ENCODE data around the gene GATAD2A. TPM values are rescaled to one million over a fixed set of nuclear protein-coding genes. Genes with fewer than 3 reads are reported as not detected.

GATAD2A gene
- total RNA-seq, 1 experiment from 2014 or later = 99.6 TPM

- no TSS peak for BruUV-seq (replicated peaks)
- ATAC-seq (no peak), DNase-seq (ENCODE audit: low read depth, low spot score) (no peak)
- ChIA-PET CTCF (no interaction called here), POLR2A (no interaction called here)
- no peaks in the 10 kb centered on the region for H3K4me1 ChIP-seq (ENCODE audit: control insufficient read depth, insufficient read depth, low read length)
- TF ChIP-seq, protein P1, sequence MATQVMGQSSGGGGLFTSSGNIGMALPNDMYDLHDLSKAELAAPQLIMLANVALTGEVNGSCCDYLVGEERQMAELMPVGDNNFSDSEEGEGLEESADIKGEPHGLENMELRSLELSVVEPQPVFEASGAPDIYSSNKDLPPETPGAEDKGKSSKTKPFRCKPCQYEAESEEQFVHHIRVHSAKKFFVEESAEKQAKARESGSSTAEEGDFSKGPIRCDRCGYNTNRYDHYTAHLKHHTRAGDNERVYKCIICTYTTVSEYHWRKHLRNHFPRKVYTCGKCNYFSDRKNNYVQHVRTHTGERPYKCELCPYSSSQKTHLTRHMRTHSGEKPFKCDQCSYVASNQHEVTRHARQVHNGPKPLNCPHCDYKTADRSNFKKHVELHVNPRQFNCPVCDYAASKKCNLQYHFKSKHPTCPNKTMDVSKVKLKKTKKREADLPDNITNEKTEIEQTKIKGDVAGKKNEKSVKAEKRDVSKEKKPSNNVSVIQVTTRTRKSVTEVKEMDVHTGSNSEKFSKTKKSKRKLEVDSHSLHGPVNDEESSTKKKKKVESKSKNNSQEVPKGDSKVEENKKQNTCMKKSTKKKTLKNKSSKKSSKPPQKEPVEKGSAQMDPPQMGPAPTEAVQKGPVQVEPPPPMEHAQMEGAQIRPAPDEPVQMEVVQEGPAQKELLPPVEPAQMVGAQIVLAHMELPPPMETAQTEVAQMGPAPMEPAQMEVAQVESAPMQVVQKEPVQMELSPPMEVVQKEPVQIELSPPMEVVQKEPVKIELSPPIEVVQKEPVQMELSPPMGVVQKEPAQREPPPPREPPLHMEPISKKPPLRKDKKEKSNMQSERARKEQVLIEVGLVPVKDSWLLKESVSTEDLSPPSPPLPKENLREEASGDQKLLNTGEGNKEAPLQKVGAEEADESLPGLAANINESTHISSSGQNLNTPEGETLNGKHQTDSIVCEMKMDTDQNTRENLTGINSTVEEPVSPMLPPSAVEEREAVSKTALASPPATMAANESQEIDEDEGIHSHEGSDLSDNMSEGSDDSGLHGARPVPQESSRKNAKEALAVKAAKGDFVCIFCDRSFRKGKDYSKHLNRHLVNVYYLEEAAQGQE (IDR thresholded peaks at IDR 0.05; ENCODE audit: insufficient read depth in 1 of 2, low read depth in 2 of 2, low read length in 1 of 2) = no peak
- TF ChIP-seq TCF7L2 (IDR thresholded peaks at IDR 0.05; ENCODE audit: low read depth, low read length) (no peak), POLR2AphosphoS5 (IDR thresholded peaks at IDR 0.05; ENCODE audit: low read depth, low read length) (no peak), CTCF (IDR thresholded peaks at IDR 0.05) (no peak), SIN3A (IDR thresholded peaks at IDR 0.05; ENCODE audit: borderline replicate concordance, insufficient read depth, low read depth, low read length) (no peak)
- no peaks in the 10 kb centered on the region for H3K36me3 ChIP-seq (ENCODE audit: control insufficient read depth, insufficient read depth, low read length)
- in situ Hi-C loops (cut with HindIII; ENCODE audit: low pct_unique_long_range_greater_than_20kb, low sequenced_read_pairs) = no loop called here
- intact Hi-C loops (cut with micrococcal nuclease; ENCODE audit: unreplicated experiment) = no loop called here
- H3K27ac ChIP-seq (ENCODE audit: low read length) = no peak overlapping the region
- H3K27me3 ChIP-seq (ENCODE audit: control insufficient read depth, insufficient read depth, low read length) = no peaks in the 10 kb centered on the region
- no peaks in the 10 kb centered on the region for H3K9me3 ChIP-seq (ENCODE audit: control insufficient read depth, insufficient read depth, low read depth, low read length)
- H3K4me3 ChIP-seq (ENCODE audit: low read depth in 2 of 2, low read length in 2 of 2) = no peak overlapping the region
Measured at GRCh38 chr19:19541616-19542015, 136.1 kb downstream of the GATAD2A start.

DNA sequence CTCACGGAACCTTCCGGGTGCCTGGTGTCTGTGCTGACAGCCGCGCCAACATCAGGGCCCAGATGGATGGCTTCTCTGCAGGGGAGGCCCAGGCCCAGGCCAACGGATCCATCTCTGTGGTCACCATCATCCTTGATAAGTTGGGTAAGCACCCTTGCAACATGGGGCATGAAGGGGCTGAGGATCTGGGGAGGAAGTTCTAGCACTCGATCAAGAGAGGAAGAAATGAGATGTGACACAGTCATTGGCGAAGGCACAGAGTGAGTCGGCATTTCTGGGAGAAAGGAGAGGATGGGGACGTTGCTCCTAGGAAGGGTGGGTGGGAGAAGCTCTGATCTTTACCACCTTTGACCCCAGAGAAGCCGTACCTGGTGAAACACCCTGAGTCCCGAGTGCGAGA, 137.0 kb downstream of the GATAD2A start:
- in situ Hi-C loops (cut with HindIII; ENCODE audit: low pct_unique_long_range_greater_than_20kb, low sequenced_read_pairs) = no loop called here
- ChIA-PET POLR2A (no interaction called here), CTCF (no interaction called here)
- no peaks in the 10 kb centered on the region for H3K27me3 ChIP-seq (ENCODE audit: control insufficient read depth, insufficient read depth, low read length)
- H3K36me3 ChIP-seq (ENCODE audit: control insufficient read depth, insufficient read depth, low read length) = no peaks in the 10 kb centered on the region
- ATAC-seq = no peak
- no peaks in the 10 kb centered on the region for H3K9me3 ChIP-seq (ENCODE audit: control insufficient read depth, insufficient read depth, low read depth, low read length)
- H3K4me1 ChIP-seq (ENCODE audit: control insufficient read depth, insufficient read depth, low read length) = no peaks in the 10 kb centered on the region
- H3K27ac ChIP-seq (ENCODE audit: low read length) = no peak overlapping the region
- DNase-seq (ENCODE audit: low read depth, low spot score) = no peak
- intact Hi-C loops (cut with micrococcal nuclease; ENCODE audit: unreplicated experiment) = no loop called here
- H3K4me3 ChIP-seq (ENCODE audit: low read depth in 2 of 2, low read length in 2 of 2) = no peak overlapping the region
- TF ChIP-seq CTCF (IDR thresholded peaks at IDR 0.05) (no peak), TCF7L2 (IDR thresholded peaks at IDR 0.05; ENCODE audit: low read depth, low read length) (no peak), POLR2AphosphoS5 (IDR thresholded peaks at IDR 0.05; ENCODE audit: low read depth, low read length) (no peak), SIN3A (IDR thresholded peaks at IDR 0.05; ENCODE audit: borderline replicate concordance, insufficient read depth, low read depth, low read length) (no peak)
- TF ChIP-seq, protein P1 (IDR thresholded peaks at IDR 0.05; ENCODE audit: insufficient read depth in 1 of 2, low read depth in 2 of 2, low read length in 1 of 2) = no peak
- BruUV-seq (replicated peaks) = no TSS peak

All from Panc1 (cell line).